Activated T-helper 1 cell treated with anti-CD3 and anti-CD28 coated beads, Interleukin-12 subunit alpha, Interleukin-12 subunit beta, Interleukin-2, Interleukin-4 antibody, amounts not matched to agents 30 ng/mL and 10 ng/mL and 1 ng/mL, durations not matched to agents 14 hours and 24 hours and 36 hours (primary cell): ENCODE data around the gene SIAH3. TPM values are rescaled to one million over a fixed set of nuclear protein-coding genes. Genes with fewer than 3 reads are reported as not detected.

Source experiments
- DNase-seq: peaks from one replicate; pipeline ENCODE4 v3.0.0; 2021; ENCODE audit warnings: low spot score
- H3K27ac Mint-ChIP-seq: one replicate; pipeline ENCODE4 v1.8.0; 2021; ENCODE audit warnings: mild to moderate bottlenecking, mixed read lengths
- H3K27me3 Mint-ChIP-seq: one replicate; pipeline ENCODE4 v1.8.0; 2022; ENCODE audit warnings: mild to moderate bottlenecking, moderate library complexity, mixed read lengths; ENCODE audit not compliant: insufficient read depth
- H3K36me3 Mint-ChIP-seq: one replicate; pipeline ENCODE4 v1.8.0; 2021; ENCODE audit warnings: low read depth, mixed read lengths
- H3K4me1 Mint-ChIP-seq: one replicate; pipeline ENCODE4 v1.8.0; 2021; ENCODE audit warnings: low read depth, mixed read lengths
- H3K4me3 Mint-ChIP-seq: one replicate; pipeline ENCODE4 v1.8.0; 2021; ENCODE audit warnings: mild to moderate bottlenecking, moderate library complexity, mixed read lengths
- H3K9me3 Mint-ChIP-seq: one replicate; pipeline ENCODE4 v1.8.0; 2021; ENCODE audit warnings: mixed read lengths
- intact Hi-C: fragments of 100-400 bp; cut with micrococcal nuclease; formaldehyde crosslinking; loops from one replicate; pipeline ENCODE4 v1.15.1; 2024
- total RNA-seq: library from RNA; stranded (reverse); gene quantifications from 2 replicates; pipeline ENCODE4 v1.2.3, GENCODE V29; 2022

Gene SIAH3
- total RNA-seq, 1 donor from 2014 or later: 0.03 TPM

- Mint-ChIP-seq H3K4me3 (no peak overlapping the region), H3K27me3 (peaks cover 2% of the 10 kb centered on the region), H3K9me3 (no peaks in the 10 kb centered on the region), H3K36me3 (no peaks in the 10 kb centered on the region), H3K4me1 (peaks cover 4% of the 10 kb centered on the region), H3K27ac (no peak overlapping the region)
- intact Hi-C loops: loop anchor here (5.0 kb wide), 1 partner anchor 318 kb away; no protein-coding TSS in a partner anchor
- DNase-seq: no peak
These were observed 42.6 kb downstream of the SIAH3 start for GRCh38 chr13:45808925-45809324.

GRCh38 chr13:45807520-45808099 lies 43.9 kb downstream of the SIAH3 start:
- Mint-ChIP-seq H3K4me1 (peaks cover 4% of the 10 kb centered on the region), H3K9me3 (no peaks in the 10 kb centered on the region), H3K27ac (no peak overlapping the region), H3K4me3 (no peak overlapping the region), H3K27me3 (peaks cover 2% of the 10 kb centered on the region), H3K36me3 (no peaks in the 10 kb centered on the region)
- no peak for DNase-seq
- intact Hi-C loops: loop anchor here (1.0 to 5.0 kb wide), 2 partner anchors 320 to 514 kb away; no protein-coding TSS in a partner anchor

GRCh38 chr13:45800485-45800884 lies 51.1 kb downstream of the SIAH3 start:
- DNase-seq: no peak
- Mint-ChIP-seq H3K4me3 (no peak overlapping the region), H3K9me3 (no peaks in the 10 kb centered on the region), H3K36me3 (no peaks in the 10 kb centered on the region), H3K27me3 (peaks cover 2% of the 10 kb centered on the region), H3K4me1 (no peaks in the 10 kb centered on the region), H3K27ac (no peak overlapping the region)
- intact Hi-C loops: no loop called here

GRCh38 chr13:45799451-45799850 lies 52.1 kb downstream of the SIAH3 start:
- Mint-ChIP-seq H3K9me3 (no peaks in the 10 kb centered on the region), H3K36me3 (no peaks in the 10 kb centered on the region), H3K27me3 (peaks cover under 1% of the 10 kb centered on the region), H3K27ac (no peak overlapping the region), H3K4me3 (no peak overlapping the region), H3K4me1 (no peaks in the 10 kb centered on the region)
- intact Hi-C loops: no loop called here
- DNase-seq: no peak

- intact Hi-C loops: no loop called here
- Mint-ChIP-seq H3K4me1 (no peaks in the 10 kb centered on the region), H3K36me3 (no peaks in the 10 kb centered on the region), H3K27ac (no peak overlapping the region), H3K27me3 (no peaks in the 10 kb centered on the region), H3K9me3 (no peaks in the 10 kb centered on the region), H3K4me3 (no peak overlapping the region)
- DNase-seq: no peak
These were observed 52.7 kb downstream of the SIAH3 start for GRCh38 chr13:45798851-45799250.

- H3K4me1 Mint-ChIP-seq: no peaks in the 10 kb centered on the region
- intact Hi-C loops: no loop called here
- no peaks in the 10 kb centered on the region for H3K9me3 Mint-ChIP-seq
- DNase-seq: no peak
- no peak overlapping the region for H3K27ac Mint-ChIP-seq
- H3K4me3 Mint-ChIP-seq: no peak overlapping the region
- H3K27me3 Mint-ChIP-seq: no peaks in the 10 kb centered on the region
- no peaks in the 10 kb centered on the region for H3K36me3 Mint-ChIP-seq
These were observed 54.9 kb downstream of the SIAH3 start for GRCh38 chr13:45796426-45797235.

GRCh38 chr13:45792827-45793303 lies 58.7 kb downstream of the SIAH3 start:
- H3K27ac Mint-ChIP-seq: no peak overlapping the region

GRCh38 chr13:45788011-45788410 lies 63.5 kb downstream of the SIAH3 start:
- H3K27me3 Mint-ChIP-seq: peaks cover 1% of the 10 kb centered on the region
- no peak overlapping the region for H3K27ac Mint-ChIP-seq
- no peaks in the 10 kb centered on the region for H3K36me3 Mint-ChIP-seq
- H3K9me3 Mint-ChIP-seq: no peaks in the 10 kb centered on the region
- no peak overlapping the region for H3K4me3 Mint-ChIP-seq
- no peaks in the 10 kb centered on the region for H3K4me1 Mint-ChIP-seq
- intact Hi-C loops: no loop called here
- DNase-seq: no peak

More at GRCh38 chr13:45792827-45793303, 58.7 kb downstream of the SIAH3 start:
- Mint-ChIP-seq H3K9me3 (no peaks in the 10 kb centered on the region), H3K4me3 (no peak overlapping the region), H3K27me3 (no peaks in the 10 kb centered on the region), H3K36me3 (no peaks in the 10 kb centered on the region), H3K4me1 (no peaks in the 10 kb centered on the region)
- intact Hi-C loops: no loop called here
- DNase-seq: no peak

GRCh38 chr13:45787346-45787745 lies 64.2 kb downstream of the SIAH3 start:
- H3K9me3 Mint-ChIP-seq: no peaks in the 10 kb centered on the region
- intact Hi-C loops: no loop called here
- H3K4me3 Mint-ChIP-seq: no peak overlapping the region
- H3K27ac Mint-ChIP-seq: no peak overlapping the region
- peaks cover 1% of the 10 kb centered on the region for H3K27me3 Mint-ChIP-seq
- H3K36me3 Mint-ChIP-seq: no peaks in the 10 kb centered on the region
- DNase-seq: no peak
- H3K4me1 Mint-ChIP-seq: no peaks in the 10 kb centered on the region

GRCh38 chr13:45786293-45786920 lies 65.1 kb downstream of the SIAH3 start:
- Mint-ChIP-seq H3K4me1 (no peaks in the 10 kb centered on the region), H3K9me3 (no peaks in the 10 kb centered on the region), H3K27me3 (peaks cover 1% of the 10 kb centered on the region), H3K36me3 (no peaks in the 10 kb centered on the region), H3K4me3 (no peak overlapping the region), H3K27ac (no peak overlapping the region)
- DNase-seq: no peak
- intact Hi-C loops: no loop called here

GRCh38 chr13:45784755-45785675 lies 66.5 kb downstream of the SIAH3 start:
- Mint-ChIP-seq H3K9me3 (no peaks in the 10 kb centered on the region), H3K27ac (no peak overlapping the region), H3K4me3 (no peak overlapping the region), H3K36me3 (no peaks in the 10 kb centered on the region), H3K4me1 (no peaks in the 10 kb centered on the region), H3K27me3 (peaks cover 1% of the 10 kb centered on the region)
- DNase-seq: no peak
- intact Hi-C loops: no loop called here

GRCh38 chr13:45783346-45784043 lies 68.1 kb downstream of the SIAH3 start:
- DNase-seq: no peak
- Mint-ChIP-seq H3K9me3 (no peaks in the 10 kb centered on the region), H3K4me3 (no peak overlapping the region), H3K27me3 (peaks cover 1% of the 10 kb centered on the region), H3K27ac (no peak overlapping the region), H3K36me3 (no peaks in the 10 kb centered on the region), H3K4me1 (no peaks in the 10 kb centered on the region)
- intact Hi-C loops: no loop called here
